HEK293 (cell line): ENCODE data around the gene MAN1C1.

Experiments
- BCL11A ChIP-seq: fragments of 450-650 bp; formaldehyde crosslinking; IDR thresholded peaks from 2 replicates; pipeline ENCODE4 v1.5.1; 2016; ENCODE audit warnings: low read depth, missing biosample characterization, missing genetic modification characterization
- GLIS1 ChIP-seq: fragments of 450-650 bp; formaldehyde crosslinking; IDR thresholded peaks from 2 replicates; pipeline ENCODE4 v1.5.1; 2016; ENCODE audit warnings: missing biosample characterization, missing genetic modification characterization
- KLF1 ChIP-seq: fragments of 450-650 bp; formaldehyde crosslinking; IDR thresholded peaks from 2 replicates; pipeline ENCODE4 v1.5.1; 2016; ENCODE audit warnings: missing biosample characterization, missing genetic modification characterization
- KLF10 ChIP-seq: fragments of 450-650 bp; IDR thresholded peaks from 2 replicates; pipeline ENCODE4 v1.5.1; 2018; ENCODE audit warnings: missing biosample characterization, mild to moderate bottlenecking, missing genetic modification characterization
- KLF16 ChIP-seq: fragments of 450-650 bp; formaldehyde crosslinking; IDR thresholded peaks from 2 replicates; pipeline ENCODE4 v1.5.1; 2017; ENCODE audit warnings: missing biosample characterization, missing genetic modification characterization
- ZBTB20 ChIP-seq: fragments of 450-650 bp; formaldehyde crosslinking; IDR thresholded peaks from 2 replicates; pipeline ENCODE4 v1.5.1; 2016; ENCODE audit warnings: missing biosample characterization, missing genetic modification characterization
- ZBTB21 ChIP-seq: fragments of 450-650 bp; formaldehyde crosslinking; IDR thresholded peaks from 2 replicates; pipeline ENCODE4 v1.5.1; 2017; ENCODE audit warnings: missing biosample characterization, missing genetic modification characterization
- ZBTB48 ChIP-seq: fragments of 450-650 bp; formaldehyde crosslinking; IDR thresholded peaks from 2 replicates; pipeline ENCODE4 v1.5.1; 2016; ENCODE audit warnings: missing biosample characterization, missing genetic modification characterization
- ZEB2 ChIP-seq: fragments of 450-650 bp; formaldehyde crosslinking; IDR thresholded peaks from 2 replicates; pipeline ENCODE4 v1.5.1; 2016; ENCODE audit warnings: missing biosample characterization, missing genetic modification characterization
- ZFHX2 ChIP-seq: fragments of 450-650 bp; formaldehyde crosslinking; conservative IDR thresholded peaks from 2 replicates; pipeline ENCODE4 v1.5.1; 2016; ENCODE audit warnings: missing biosample characterization, missing genetic modification characterization
- ZFP41 ChIP-seq: fragments of 450-650 bp; formaldehyde crosslinking; IDR thresholded peaks from 2 replicates; pipeline ENCODE4 v1.5.1; 2016; ENCODE audit warnings: missing biosample characterization, missing genetic modification characterization, borderline replicate concordance
- ZFP69B ChIP-seq: fragments of 450-650 bp; formaldehyde crosslinking; IDR thresholded peaks from 2 replicates; pipeline ENCODE4 v1.5.1; 2016; ENCODE audit warnings: missing biosample characterization, missing genetic modification characterization
- ZNF10 ChIP-seq: fragments of 450-650 bp; formaldehyde crosslinking; IDR thresholded peaks from 2 replicates; pipeline ENCODE4 v1.5.1; 2017; ENCODE audit warnings: missing biosample characterization, missing genetic modification characterization
- ZNF132 ChIP-seq: fragments of 450-650 bp; formaldehyde crosslinking; IDR thresholded peaks from 2 replicates; pipeline ENCODE4 v1.5.1; 2017; ENCODE audit warnings: missing biosample characterization, missing genetic modification characterization, borderline replicate concordance
- ZNF2 ChIP-seq: fragments of 450-650 bp; formaldehyde crosslinking; IDR thresholded peaks from 2 replicates; pipeline ENCODE4 v1.5.1; 2016; ENCODE audit warnings: missing biosample characterization, missing genetic modification characterization
- ZNF24 ChIP-seq: fragments of 450-650 bp; formaldehyde crosslinking; IDR thresholded peaks from 2 replicates; pipeline ENCODE4 v1.5.1; 2016; ENCODE audit warnings: missing biosample characterization, missing genetic modification characterization
- ZNF350 ChIP-seq: fragments of 450-650 bp; formaldehyde crosslinking; IDR thresholded peaks from 2 replicates; pipeline ENCODE4 v1.5.0; 2017; ENCODE audit warnings: missing biosample characterization, mild to moderate bottlenecking, missing genetic modification characterization
- ZNF366 ChIP-seq: fragments of 450-650 bp; formaldehyde crosslinking; conservative IDR thresholded peaks from 2 replicates; pipeline ENCODE4 v1.5.1; 2016; ENCODE audit warnings: missing biosample characterization, missing genetic modification characterization
- ZNF394 ChIP-seq: fragments of 450-650 bp; formaldehyde crosslinking; IDR thresholded peaks from 2 replicates; pipeline ENCODE4 v1.5.1; 2016; ENCODE audit warnings: missing biosample characterization, missing genetic modification characterization, mild to moderate bottlenecking, moderate library complexity, borderline replicate concordance
- ZNF585B ChIP-seq: fragments of 450-650 bp; formaldehyde crosslinking; IDR thresholded peaks from 2 replicates; pipeline ENCODE4 v1.5.1; 2016; ENCODE audit warnings: missing biosample characterization, missing genetic modification characterization
- ZNF660 ChIP-seq: fragments of 450-650 bp; IDR thresholded peaks from 2 replicates; pipeline ENCODE4 v1.5.1; 2018; ENCODE audit warnings: missing biosample characterization, mild to moderate bottlenecking, missing genetic modification characterization
- TF ChIP-seq, protein P1 (sequence below): fragments of 450-650 bp; formaldehyde crosslinking; IDR thresholded peaks from 2 replicates; pipeline ENCODE4 v1.5.1; 2016; ENCODE audit warnings: missing biosample characterization, missing genetic modification characterization
- TF ChIP-seq, protein P2 (sequence below): fragments of 450-650 bp; formaldehyde crosslinking; IDR thresholded peaks from 2 replicates; pipeline ENCODE4 v1.5.1; 2016; ENCODE audit warnings: missing biosample characterization, missing genetic modification characterization
- TF ChIP-seq, protein P3 (sequence below): fragments of 450-650 bp; formaldehyde crosslinking; IDR thresholded peaks from 2 replicates; pipeline ENCODE4 v1.5.1; 2017; ENCODE audit warnings: missing biosample characterization, missing genetic modification characterization
- TF ChIP-seq, protein P4 (sequence below): fragments of 450-650 bp; formaldehyde crosslinking; IDR thresholded peaks from 2 replicates; pipeline ENCODE4 v1.5.1; 2016; ENCODE audit warnings: missing biosample characterization, missing genetic modification characterization
- TF ChIP-seq, protein P5 (sequence below): fragments of 450-650 bp; formaldehyde crosslinking; IDR thresholded peaks from 2 replicates; pipeline ENCODE4 v1.5.1; 2016; ENCODE audit warnings: missing biosample characterization, missing genetic modification characterization
- TF ChIP-seq, protein P6 (sequence below): fragments of 450-650 bp; formaldehyde crosslinking; IDR thresholded peaks from 2 replicates; pipeline ENCODE4 v1.5.1; 2016; ENCODE audit warnings: missing biosample characterization, missing genetic modification characterization
- TF ChIP-seq, protein P7 (sequence below): fragments of 450-650 bp; formaldehyde crosslinking; IDR thresholded peaks from 2 replicates; pipeline ENCODE4; 2016; ENCODE audit warnings: missing biosample characterization, missing genetic modification characterization

Gene MAN1C1

DNA sequence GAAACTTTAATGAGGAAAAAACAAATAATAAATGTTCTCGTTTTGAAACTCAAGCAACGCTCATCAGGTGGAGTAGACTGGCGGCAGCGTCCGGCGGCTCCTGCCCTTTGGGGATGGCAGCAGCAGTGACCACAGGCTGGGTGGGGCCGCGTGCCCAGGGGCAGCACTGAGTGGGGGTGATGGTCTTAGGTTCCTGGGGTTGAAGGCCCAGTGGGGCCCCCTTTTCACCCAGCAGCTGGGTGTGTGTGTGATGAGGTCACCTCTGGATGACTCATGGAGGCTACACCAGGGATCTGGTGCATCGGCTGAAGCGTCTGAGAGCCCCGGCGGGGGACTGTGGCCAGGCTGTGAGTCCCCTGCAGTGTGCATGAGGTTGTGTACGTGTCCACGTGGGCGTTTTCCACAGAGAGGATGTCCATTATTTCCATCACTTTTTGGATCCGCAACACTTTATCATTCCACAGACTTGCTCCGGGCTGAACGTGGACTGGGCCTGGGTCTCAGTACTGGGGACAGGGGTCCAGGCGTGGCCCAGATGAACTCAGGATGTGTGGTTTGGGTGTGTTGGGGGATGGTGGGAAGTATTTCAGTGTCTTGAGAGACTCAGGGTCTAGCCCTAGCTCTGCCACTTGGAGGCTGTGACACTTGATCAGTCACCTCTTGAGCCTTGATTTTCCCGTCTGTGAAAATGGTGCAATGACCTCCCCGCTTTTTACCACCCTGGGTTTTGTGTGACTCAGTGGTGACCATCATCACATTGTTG, 47.6 kb upstream of the MAN1C1 start (continued):
- TF ChIP-seq GLIS1 (tag by site-specific recombination) (peak; percentile 86), KLF10 (tag by site-specific recombination) (peak; percentile 56), ZFHX2 (peak; percentile 69), ZNF2 (0 out of 2 replicates have a peak, but pooled peaks have one; percentile 36), ZNF366 (tag by site-specific recombination) (0 out of 2 replicates have a peak, but pooled peaks have one; percentile 46), ZBTB48 (tag by site-specific recombination) (peak; percentile 96), KLF16 (tag by site-specific recombination) (peak; percentile 58; the same call in 1 of the 2 replicates), ZBTB21 (tag by site-specific recombination) (peak; percentile 72), BCL11A (peak; percentile 73; the same call in 1 of the 2 replicates), ZBTB20 (tag by site-specific recombination) (peak; percentile 54; the same call in 1 of the 2 replicates), ZNF350 (tag by site-specific recombination) (no peak), ZNF10 (tag by site-specific recombination) (peak; percentile 52; the same call in 1 of the 2 replicates), ZNF24 (tag by site-specific recombination) (peak; percentile 40; the same call in 1 of the 2 replicates), ZNF132 (tag by site-specific recombination) (no peak), ZNF660 (tag by site-specific recombination) (peak; percentile 90), ZEB2 (tag by site-specific recombination) (peak; percentile 68; the same call in 1 of the 2 replicates), KLF1 (tag by site-specific recombination) (peak; percentile 43), ZNF585B (no peak), ZNF394 (tag by site-specific recombination) (0 out of 2 replicates have a peak, but pooled peaks have one; percentile 57), ZFP41 (no peak), ZFP69B (tag by site-specific recombination) (peak; percentile 98)
- TF ChIP-seq, protein P1, sequence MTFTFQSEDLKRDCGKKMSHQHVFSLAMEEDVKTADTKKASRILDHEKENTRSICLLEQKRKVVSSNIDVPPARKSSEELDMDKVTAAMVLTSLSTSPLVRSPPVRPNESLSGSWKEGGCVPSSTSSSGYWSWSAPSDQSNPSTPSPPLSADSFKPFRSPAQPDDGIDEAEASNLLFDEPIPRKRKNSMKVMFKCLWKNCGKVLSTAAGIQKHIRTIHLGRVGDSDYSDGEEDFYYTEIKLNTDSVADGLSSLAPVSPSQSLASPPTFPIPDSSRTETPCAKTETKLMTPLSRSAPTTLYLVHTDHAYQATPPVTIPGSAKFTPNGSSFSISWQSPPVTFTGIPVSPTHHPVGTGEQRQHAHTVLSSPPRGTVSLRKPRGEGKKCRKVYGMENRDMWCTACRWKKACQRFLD (tag by site-specific recombination) = no peak
- TF ChIP-seq, protein P2, sequence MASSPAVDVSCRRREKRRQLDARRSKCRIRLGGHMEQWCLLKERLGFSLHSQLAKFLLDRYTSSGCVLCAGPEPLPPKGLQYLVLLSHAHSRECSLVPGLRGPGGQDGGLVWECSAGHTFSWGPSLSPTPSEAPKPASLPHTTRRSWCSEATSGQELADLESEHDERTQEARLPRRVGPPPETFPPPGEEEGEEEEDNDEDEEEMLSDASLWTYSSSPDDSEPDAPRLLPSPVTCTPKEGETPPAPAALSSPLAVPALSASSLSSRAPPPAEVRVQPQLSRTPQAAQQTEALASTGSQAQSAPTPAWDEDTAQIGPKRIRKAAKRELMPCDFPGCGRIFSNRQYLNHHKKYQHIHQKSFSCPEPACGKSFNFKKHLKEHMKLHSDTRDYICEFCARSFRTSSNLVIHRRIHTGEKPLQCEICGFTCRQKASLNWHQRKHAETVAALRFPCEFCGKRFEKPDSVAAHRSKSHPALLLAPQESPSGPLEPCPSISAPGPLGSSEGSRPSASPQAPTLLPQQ (tag by site-specific recombination) = peak; percentile 98
- TF ChIP-seq, protein P3, sequence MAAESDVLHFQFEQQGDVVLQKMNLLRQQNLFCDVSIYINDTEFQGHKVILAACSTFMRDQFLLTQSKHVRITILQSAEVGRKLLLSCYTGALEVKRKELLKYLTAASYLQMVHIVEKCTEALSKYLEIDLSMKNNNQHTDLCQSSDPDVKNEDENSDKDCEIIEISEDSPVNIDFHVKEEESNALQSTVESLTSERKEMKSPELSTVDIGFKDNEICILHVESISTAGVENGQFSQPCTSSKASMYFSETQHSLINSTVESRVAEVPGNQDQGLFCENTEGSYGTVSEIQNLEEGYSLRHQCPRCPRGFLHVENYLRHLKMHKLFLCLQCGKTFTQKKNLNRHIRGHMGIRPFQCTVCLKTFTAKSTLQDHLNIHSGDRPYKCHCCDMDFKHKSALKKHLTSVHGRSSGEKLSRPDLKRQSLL = 0 out of 2 replicates have a peak, but pooled peaks have one; percentile 19
- TF ChIP-seq, protein P4, sequence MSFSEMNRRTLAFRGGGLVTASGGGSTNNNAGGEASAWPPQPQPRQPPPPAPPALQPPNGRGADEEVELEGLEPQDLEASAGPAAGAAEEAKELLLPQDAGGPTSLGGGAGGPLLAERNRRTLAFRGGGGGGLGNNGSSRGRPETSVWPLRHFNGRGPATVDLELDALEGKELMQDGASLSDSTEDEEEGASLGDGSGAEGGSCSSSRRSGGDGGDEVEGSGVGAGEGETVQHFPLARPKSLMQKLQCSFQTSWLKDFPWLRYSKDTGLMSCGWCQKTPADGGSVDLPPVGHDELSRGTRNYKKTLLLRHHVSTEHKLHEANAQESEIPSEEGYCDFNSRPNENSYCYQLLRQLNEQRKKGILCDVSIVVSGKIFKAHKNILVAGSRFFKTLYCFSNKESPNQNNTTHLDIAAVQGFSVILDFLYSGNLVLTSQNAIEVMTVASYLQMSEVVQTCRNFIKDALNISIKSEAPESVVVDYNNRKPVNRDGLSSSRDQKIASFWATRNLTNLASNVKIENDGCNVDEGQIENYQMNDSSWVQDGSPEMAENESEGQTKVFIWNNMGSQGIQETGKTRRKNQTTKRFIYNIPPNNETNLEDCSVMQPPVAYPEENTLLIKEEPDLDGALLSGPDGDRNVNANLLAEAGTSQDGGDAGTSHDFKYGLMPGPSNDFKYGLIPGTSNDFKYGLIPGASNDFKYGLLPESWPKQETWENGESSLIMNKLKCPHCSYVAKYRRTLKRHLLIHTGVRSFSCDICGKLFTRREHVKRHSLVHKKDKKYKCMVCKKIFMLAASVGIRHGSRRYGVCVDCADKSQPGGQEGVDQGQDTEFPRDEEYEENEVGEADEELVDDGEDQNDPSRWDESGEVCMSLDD (tag by site-specific recombination) = peak; percentile 77
- TF ChIP-seq, protein P5, sequence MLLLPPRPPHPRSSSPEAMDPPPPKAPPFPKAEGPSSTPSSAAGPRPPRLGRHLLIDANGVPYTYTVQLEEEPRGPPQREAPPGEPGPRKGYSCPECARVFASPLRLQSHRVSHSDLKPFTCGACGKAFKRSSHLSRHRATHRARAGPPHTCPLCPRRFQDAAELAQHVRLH (tag by site-specific recombination) = no peak
- TF ChIP-seq, protein P6, sequence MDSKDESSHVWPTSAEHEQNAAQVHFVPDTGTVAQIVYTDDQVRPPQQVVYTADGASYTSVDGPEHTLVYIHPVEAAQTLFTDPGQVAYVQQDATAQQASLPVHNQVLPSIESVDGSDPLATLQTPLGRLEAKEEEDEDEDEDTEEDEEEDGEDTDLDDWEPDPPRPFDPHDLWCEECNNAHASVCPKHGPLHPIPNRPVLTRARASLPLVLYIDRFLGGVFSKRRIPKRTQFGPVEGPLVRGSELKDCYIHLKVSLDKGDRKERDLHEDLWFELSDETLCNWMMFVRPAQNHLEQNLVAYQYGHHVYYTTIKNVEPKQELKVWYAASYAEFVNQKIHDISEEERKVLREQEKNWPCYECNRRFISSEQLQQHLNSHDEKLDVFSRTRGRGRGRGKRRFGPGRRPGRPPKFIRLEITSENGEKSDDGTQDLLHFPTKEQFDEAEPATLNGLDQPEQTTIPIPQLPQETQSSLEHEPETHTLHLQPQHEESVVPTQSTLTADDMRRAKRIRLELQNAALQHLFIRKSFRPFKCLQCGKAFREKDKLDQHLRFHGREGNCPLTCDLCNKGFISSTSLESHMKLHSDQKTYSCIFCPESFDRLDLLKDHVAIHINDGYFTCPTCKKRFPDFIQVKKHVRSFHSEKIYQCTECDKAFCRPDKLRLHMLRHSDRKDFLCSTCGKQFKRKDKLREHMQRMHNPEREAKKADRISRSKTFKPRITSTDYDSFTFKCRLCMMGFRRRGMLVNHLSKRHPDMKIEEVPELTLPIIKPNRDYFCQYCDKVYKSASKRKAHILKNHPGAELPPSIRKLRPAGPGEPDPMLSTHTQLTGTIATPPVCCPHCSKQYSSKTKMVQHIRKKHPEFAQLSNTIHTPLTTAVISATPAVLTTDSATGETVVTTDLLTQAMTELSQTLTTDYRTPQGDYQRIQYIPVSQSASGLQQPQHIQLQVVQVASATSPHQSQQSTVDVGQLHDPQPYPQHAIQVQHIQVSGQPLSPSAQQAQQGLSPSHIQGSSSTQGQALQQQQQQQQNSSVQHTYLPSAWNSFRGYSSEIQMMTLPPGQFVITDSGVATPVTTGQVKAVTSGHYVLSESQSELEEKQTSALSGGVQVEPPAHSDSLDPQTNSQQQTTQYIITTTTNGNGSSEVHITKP = no peak
- TF ChIP-seq, protein P7, sequence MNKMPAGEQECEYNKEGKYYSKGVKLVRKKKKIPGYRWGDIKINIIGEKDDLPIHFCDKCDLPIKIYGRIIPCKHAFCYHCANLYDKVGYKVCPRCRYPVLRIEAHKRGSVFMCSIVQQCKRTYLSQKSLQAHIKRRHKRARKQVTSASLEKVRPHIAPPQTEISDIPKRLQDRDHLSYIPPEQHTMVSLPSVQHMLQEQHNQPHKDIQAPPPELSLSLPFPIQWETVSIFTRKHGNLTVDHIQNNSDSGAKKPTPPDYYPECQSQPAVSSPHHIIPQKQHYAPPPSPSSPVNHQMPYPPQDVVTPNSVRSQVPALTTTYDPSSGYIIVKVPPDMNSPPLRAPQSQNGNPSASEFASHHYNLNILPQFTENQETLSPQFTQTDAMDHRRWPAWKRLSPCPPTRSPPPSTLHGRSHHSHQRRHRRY (tag by site-specific recombination) = no peak
